ENCODE results near the gene SLC40A1. TPM values are rescaled to one million over a fixed set of nuclear protein-coding genes. Genes with fewer than 3 reads are reported as not detected.
"Not testable (repeated sequence)": the region's sequence is repeated elsewhere in the genome, so short reads cannot be mapped to it uniquely, and the experiment has no call there.

Gene SLC40A1
- total RNA-seq, 3 donors from 2014 or later, result 42.2 to 183 (median 162) TPM

- Histone ChIP-seq H3K27me3 (no peaks in the 10 kb centered on the region), H3K4me3 (no peak overlapping the region), H3K9me3 (no peaks in the 10 kb centered on the region), H3K27ac (no peak overlapping the region), H3K4me1 (no peaks in the 10 kb centered on the region), H3K36me3 (no peaks in the 10 kb centered on the region)
- intact Hi-C loops (cut with DNase I; ENCODE audit: low total_unique reads), result no loop called here
- TF ChIP-seq POLR2A (IDR thresholded peaks at IDR 0.05) (no peak), POLR2AphosphoS5 (IDR thresholded peaks at IDR 0.05) (no peak), CTCF (IDR thresholded peaks at IDR 0.05) (no peak)
- no peak for DNase-seq (ENCODE audit: low spot score in 2 of 2)
Observed at GRCh38 chr2:189609423-189609816, 28.8 kb upstream of the SLC40A1 start.

GRCh38 chr2:189608795-189609422 lies 28.3 kb upstream of the SLC40A1 start:
- H3K9me3 ChIP-seq, result no peaks in the 10 kb centered on the region
- no peak for DNase-seq (ENCODE audit: low spot score in 2 of 2)
- H3K27me3 ChIP-seq, result no peaks in the 10 kb centered on the region
- no peaks in the 10 kb centered on the region for H3K4me1 ChIP-seq
- no peak overlapping the region for H3K4me3 ChIP-seq
- H3K36me3 ChIP-seq, result no peaks in the 10 kb centered on the region
- TF ChIP-seq POLR2AphosphoS5 (IDR thresholded peaks at IDR 0.05), result no peak
- TF ChIP-seq CTCF (IDR thresholded peaks at IDR 0.05), result no peak
- TF ChIP-seq POLR2A (IDR thresholded peaks at IDR 0.05), result no peak
- intact Hi-C loops (cut with DNase I; ENCODE audit: low total_unique reads), result no loop called here
- no peak overlapping the region for H3K27ac ChIP-seq

- Histone ChIP-seq H3K9me3 (no peaks in the 10 kb centered on the region), H3K36me3 (no peaks in the 10 kb centered on the region), H3K4me1 (no peaks in the 10 kb centered on the region), H3K27ac (no peak overlapping the region), H3K4me3 (no peak overlapping the region), H3K27me3 (no peaks in the 10 kb centered on the region)
- TF ChIP-seq POLR2AphosphoS5 (IDR thresholded peaks at IDR 0.05), result no peak
- TF ChIP-seq POLR2A (IDR thresholded peaks at IDR 0.05), result no peak
- TF ChIP-seq CTCF (IDR thresholded peaks at IDR 0.05), result no peak
- intact Hi-C loops (cut with DNase I; ENCODE audit: low total_unique reads), result no loop called here
- no peak for DNase-seq (ENCODE audit: low spot score in 2 of 2)
Observed at GRCh38 chr2:189608170-189608569, 27.6 kb upstream of the SLC40A1 start.

- no peak for DNase-seq (ENCODE audit: low spot score in 2 of 2)
- intact Hi-C loops (cut with DNase I; ENCODE audit: low total_unique reads), result no loop called here
- Histone ChIP-seq H3K9me3 (no peaks in the 10 kb centered on the region), H3K27ac (no peak overlapping the region), H3K27me3 (no peaks in the 10 kb centered on the region), H3K36me3 (no peaks in the 10 kb centered on the region), H3K4me1 (no peaks in the 10 kb centered on the region), H3K4me3 (no peak overlapping the region)
- no peak for TF ChIP-seq POLR2AphosphoS5 (IDR thresholded peaks at IDR 0.05)
- no peak for TF ChIP-seq POLR2A (IDR thresholded peaks at IDR 0.05)
- no peak for TF ChIP-seq CTCF (IDR thresholded peaks at IDR 0.05)
Observed at GRCh38 chr2:189602233-189602632, 21.6 kb upstream of the SLC40A1 start.

- H3K27ac ChIP-seq; H3K4me3 ChIP-seq; H3K27me3 ChIP-seq; H3K4me1 ChIP-seq; H3K36me3 ChIP-seq; DNase-seq (ENCODE audit: low spot score in 2 of 2); H3K9me3 ChIP-seq; intact Hi-C loops (cut with DNase I; ENCODE audit: low total_unique reads): not testable (repeated sequence)
Observed at GRCh38 chr2:189601652-189602051, 21.1 kb upstream of the SLC40A1 start.

GRCh38 chr2:189601043-189601442 lies 20.5 kb upstream of the SLC40A1 start:
- Histone ChIP-seq H3K4me1 (no peaks in the 10 kb centered on the region), H3K27me3 (no peaks in the 10 kb centered on the region), H3K27ac (no peak overlapping the region), H3K36me3 (no peaks in the 10 kb centered on the region), H3K9me3 (no peaks in the 10 kb centered on the region), H3K4me3 (no peak overlapping the region)
- intact Hi-C loops (cut with DNase I; ENCODE audit: low total_unique reads), result no loop called here
- TF ChIP-seq CTCF (IDR thresholded peaks at IDR 0.05), result no peak
- no peak for TF ChIP-seq POLR2AphosphoS5 (IDR thresholded peaks at IDR 0.05)
- TF ChIP-seq POLR2A (IDR thresholded peaks at IDR 0.05), result no peak
- DNase-seq (ENCODE audit: low spot score in 2 of 2), result no peak
